ENCODE results near the gene SIL1.

The SIL1 gene

DNA sequence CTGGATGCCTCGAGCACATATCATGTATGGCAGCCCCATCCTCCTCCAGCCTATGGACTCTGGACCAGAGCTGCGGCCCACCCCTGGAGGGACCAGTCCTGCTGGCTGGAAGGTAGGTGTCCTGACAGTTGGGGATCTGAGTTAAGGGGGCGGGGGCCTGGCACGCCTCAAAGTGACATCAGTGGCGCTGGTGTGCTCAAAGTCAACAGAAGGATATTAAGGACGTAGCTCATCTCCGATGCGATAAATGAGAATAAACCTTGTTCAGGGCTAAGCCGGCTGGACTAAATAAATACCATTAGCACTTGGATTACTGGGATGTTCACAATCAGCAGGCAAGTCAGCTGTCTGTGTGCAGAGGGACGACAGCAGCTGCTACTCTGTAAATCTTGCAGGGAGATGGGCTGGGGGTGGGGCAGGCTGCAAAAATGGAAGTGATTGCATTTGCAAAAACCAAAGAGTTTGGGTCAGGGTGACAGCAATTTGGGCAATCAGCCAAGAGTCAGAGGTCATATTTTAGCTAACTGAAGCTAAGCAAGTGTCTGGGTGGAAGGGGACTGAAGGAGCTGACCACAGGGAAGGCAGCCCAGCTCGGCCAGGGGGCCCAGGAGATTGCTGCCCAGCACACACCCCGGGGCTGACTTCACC, 243.0 kb downstream of the SIL1 start:
- DNase-seq (ENCODE audit: low spot score) = no peak

GRCh38 chr5:138954257-138955012, 243.7 kb downstream of the SIL1 start:
- no peak for DNase-seq (ENCODE audit: low spot score)

GRCh38 chr5:138953387-138954256, 244.5 kb downstream of the SIL1 start:
- DNase-seq (ENCODE audit: low spot score) = peak; percentile 89

GRCh38 chr5:138952962-138953361, 245.2 kb downstream of the SIL1 start:
- no peak for DNase-seq (ENCODE audit: low spot score)

DNA sequence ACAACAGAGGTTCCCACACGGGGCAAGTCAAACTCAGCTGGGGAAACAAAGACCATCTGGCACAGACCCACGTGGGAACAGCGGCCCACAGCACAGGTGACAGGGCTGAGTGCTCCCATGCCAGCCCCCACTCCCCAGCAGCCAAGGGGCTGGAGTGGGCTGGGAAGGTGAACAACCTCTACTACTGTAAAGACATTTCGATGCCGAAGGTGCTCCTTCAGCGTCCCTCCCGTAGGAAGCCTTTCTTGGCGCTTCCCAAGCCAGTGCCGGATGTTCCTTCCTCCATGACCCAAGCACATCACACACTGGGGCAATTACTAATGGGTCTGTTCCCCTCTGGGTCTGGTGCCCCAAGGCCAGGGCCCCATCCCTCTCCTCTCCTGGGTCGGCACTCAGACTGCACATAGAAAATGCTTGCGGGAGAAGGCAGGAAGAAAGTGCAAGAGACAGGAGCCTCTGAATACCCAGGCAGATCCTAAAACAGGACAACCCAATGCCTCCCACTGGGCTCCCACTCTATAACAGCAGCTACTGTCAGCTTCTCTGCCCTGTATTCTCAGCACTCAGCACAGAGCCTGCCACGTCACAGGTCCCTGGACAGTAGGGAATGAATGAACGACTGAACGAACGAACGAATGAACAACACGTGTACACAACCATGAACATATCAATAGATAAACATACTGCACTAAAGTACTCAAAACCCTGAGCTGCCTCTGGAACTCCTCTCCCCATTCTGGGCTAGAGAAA, 246.0 kb downstream of the SIL1 start:
- no peak for DNase-seq (ENCODE audit: low spot score)

GRCh38 chr5:138951091-138951985, 246.8 kb downstream of the SIL1 start:
- DNase-seq (ENCODE audit: low spot score) = no peak

DNA sequence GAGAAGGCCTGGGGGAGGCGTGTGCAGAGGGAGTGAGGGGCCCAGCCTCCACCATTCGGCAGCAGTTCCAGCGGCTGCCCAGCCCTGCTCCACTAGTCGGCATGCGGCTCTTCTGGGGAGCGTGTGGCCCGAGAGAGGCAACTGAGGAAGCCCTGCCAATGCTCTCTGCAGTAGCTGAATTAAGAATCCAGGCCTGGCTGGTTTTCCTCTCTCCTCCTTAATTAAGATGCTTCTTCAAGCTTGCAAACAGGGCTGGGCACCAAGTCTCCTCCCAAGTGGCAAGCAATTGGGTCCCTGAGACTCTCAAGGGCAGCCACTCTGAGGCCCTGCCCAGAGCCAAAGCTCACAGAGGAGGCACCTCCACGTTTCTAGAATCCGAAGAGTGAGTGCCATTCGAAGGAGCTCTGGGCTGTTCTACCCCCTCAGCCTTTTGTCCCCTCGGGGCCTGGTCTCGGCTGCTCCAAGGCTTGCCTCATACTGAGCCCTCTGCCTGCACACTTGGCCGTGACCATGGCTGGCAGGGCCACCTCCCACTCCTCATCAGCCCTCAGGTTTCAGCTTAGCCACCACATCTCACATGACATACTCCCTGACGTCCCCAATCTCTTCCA, 247.6 kb downstream of the SIL1 start:
- no peak for DNase-seq (ENCODE audit: low spot score)

GRCh38 chr5:138949988-138950387, 248.2 kb downstream of the SIL1 start:
- no peak for DNase-seq (ENCODE audit: low spot score)

DNA sequence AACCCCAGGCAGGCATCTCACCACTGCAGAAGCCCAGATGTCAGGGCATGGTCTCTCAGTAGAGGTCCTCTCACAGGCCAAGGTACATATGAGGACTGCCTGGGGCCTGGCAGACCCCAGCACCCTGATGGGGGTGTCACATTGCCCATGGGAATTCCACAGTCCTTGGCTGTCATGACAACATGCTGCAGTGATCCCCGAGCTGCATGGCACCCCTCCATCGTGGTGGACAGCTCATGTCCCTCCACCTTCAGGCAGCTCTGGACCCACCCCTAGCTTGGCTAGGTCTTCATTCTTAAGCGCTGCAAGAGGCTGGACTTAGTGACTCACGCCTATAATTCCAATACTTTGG, 249.0 kb downstream of the SIL1 start:
- DNase-seq (ENCODE audit: low spot score) = no peak

DNA sequence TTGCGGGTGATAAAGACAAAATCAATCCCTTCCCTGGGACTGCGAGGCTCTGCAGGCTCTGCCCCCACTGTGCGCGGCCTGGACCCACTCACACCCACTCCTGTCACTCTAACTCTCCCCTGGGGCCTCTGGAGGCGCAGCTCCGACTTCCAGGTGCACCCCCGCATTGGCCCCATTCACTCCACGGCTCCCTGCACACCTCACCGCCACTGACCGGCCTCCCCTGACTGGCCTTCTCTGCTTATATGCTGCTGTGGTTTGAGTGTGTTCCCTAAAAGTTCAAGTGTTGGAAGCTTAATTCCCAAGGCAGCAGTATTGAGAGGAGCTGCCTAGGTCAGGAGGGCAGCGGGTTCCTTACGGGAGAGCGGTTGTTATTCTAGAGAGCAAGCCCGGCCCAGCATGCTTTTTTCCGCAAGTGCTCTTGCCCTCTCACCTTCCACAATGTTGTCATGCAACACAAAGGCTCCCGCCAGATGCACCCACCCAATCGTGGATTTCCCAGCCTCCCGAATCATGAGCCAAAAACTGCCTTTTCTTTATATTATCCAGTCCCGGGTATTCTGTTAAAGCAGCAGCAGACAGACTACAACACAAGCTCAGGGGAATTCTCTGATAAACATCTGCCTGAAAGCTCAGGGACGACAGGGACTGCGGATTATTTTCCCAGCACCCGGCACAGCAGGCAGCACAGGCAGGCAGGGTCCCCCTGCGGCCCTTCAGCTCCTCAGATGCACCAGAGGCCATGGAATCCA, 249.5 kb downstream of the SIL1 start:
- no peak for DNase-seq (ENCODE audit: low spot score)

GRCh38 chr5:138947780-138948179, 250.4 kb downstream of the SIL1 start:
- DNase-seq (ENCODE audit: low spot score) = no peak

DNA sequence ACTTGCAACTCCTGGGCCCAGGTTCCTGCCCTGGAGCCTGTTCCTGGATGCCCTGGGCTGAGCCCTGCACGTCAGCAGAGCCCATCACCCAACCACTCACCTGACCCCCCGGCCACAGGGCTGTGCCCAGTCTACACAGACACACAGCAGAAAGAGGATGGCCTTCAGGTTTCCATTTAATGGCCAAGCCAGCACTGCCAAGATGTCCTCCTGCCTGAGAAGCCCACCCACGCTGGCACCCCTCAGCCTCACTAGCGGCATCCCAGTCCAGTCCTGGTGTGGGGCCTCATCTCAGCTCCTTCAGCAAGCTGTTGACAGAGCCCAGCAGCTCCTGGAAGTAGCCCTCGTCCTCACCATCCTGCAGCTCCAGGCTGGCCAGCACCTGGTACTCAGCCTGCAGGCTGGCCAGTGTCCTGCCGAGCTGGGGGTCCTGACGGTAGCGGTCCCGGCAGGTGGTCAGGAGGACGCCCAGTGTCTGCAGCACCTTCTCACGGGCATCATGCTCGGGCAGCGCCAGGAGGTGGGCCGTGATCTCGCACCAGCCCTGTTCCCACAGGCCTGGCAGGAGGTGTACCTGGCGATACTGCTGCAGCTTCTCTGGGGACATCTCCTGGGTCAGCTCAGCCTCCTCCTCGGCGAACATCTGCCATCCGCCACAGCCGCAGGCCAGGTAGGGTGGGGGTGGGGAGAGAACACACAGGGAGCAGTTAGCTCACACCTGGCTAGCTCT, 251.2 kb downstream of the SIL1 start:
- no peak for DNase-seq (ENCODE audit: low spot score)

DNA sequence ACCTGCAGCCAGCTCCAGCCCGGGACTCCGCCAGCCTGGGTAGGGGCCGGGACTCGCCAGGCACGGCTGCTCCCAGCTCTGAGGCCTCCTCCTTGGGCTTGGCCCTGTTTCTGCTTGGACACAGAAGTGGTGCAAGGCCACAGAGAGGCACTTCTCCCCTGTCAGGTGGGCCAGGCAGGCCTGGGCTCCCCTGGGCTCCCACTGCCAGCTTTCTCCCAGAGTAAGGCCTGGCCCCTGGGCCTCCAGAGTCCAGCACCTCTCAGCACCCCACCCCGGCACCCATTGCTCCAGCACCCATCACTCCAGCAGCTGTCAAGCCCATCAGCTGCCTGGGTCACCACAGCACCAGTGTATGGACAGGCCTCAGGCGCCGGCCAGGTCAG, 251.9 kb downstream of the SIL1 start:
- DNase-seq (ENCODE audit: low spot score) = no peak

GRCh38 chr5:138945421-138946240, 252.5 kb downstream of the SIL1 start:
- DNase-seq (ENCODE audit: low spot score) = no peak

DNA sequence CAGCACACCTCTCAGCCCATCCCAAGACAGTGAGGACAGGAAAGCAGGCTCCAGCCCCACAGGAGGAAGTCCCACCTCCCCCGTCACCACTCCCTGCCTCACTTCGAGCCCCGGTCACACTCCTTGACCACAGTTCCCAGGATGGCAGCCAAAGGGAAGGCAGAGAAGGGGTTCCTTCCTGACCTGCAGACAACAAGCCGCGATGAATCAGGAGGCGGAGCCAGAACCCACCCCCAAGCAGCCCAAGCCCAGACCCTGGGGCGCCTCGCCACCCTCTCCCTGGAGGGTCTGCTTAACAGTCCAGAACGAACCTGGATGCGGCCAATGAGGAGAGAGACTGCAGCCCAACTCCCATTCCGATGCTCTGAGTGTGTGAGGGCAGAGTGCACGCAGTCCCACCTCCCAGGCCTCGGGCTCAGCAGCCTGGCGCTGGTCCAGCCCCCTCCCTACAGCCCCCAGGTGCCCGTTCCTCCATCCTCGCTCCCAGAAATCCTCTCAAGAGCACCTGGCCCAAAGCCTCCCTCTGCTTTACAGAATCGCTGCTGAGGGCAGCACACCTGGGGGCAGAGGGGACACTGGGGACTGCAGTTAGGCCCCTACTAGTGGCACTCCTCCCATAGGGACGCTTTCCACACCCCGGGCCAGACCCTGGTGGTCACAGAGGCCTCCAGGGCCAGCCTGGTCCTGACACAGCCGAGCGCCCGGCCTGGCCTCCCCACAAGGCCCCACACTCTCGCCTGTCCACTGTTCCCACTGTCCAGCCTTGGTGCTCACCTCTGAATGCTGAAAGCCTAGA, 253.4 kb downstream of the SIL1 start:
- DNase-seq (ENCODE audit: low spot score) = no peak

DNA sequence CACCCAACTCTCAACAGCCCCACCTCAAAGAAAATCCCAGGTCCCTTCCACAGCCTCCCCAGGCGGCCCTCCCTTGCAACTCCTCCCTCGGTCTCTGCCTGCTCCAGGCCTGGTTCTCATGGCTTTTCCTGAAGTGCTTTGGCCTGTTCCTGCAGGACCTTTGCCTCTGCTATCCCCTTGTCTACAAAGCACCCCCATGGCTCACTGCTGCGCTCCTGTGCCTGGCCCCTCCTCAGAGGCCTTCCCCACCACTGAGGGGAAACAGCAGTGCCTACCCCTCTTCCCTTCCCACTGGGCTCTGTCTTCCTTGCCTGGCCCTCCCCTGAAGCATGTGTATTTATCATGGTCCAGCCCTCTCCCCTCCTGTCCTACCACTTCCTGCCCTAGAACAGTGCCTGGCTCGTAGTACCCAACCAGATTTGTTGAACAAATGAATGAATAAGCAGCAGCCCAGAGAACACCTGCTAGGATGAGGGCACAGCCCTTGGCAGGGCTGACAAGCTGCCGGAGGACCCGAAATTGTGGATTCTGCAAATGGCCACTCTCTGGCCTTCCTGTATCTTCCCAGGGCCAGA, 254.5 kb downstream of the SIL1 start:
- DNase-seq (ENCODE audit: low spot score) = no peak

DNA sequence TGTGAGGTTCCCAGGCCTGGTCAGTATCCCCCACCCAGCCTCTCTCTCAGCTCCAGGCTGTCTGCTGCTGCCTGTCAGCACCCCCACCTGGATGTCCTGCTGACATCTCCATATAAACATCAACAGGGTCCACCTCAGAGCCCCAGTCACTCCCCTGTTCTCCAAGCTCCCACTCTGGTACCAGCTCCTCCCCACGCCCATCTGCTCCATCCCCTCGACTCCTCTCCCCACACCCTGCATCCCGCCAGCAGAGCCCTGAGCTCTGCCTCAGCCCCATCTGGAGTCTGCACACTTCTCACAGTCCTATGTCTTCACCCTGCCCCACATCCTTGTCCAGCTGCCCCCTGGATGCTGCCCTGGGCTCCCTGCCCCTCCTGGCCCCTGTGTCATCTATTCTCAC, 255.3 kb downstream of the SIL1 start:
- no peak for DNase-seq (ENCODE audit: low spot score)
